ENCODE data around the gene TNFRSF8. TPM values are rescaled to one million over a fixed set of nuclear protein-coding genes. Genes with fewer than 3 reads are reported as not detected.
A peak's percentile ranks its signal among the peaks of the same experiment; 100 is the strongest.

The TNFRSF8 gene
- total RNA-seq, 1 experiment from 2014 or later = 2.9 TPM

DNA sequence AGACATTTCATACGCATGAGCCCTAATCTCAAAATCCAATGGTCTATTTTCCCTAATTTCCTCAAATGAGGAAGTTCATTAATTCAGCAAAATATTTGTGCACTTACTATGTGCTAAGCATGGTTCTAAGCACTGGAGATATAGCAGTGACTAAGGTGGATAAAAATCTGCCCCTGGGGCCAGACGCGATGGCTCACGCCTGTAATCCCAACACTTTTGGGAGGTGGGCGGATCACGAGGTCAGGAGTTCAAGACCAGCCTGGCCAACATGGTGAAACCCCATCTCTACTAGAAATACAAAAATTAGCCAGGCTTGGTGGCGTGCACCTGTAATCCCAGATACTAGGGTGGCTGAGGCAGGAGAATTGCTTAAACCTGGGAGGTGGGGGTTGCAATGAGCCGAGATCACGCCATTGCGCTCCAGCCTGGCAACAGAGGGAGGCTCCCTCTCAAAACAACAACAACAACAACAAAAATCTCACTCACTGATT lies 48.1 kb upstream of the TNFRSF8 start:
- Histone ChIP-seq H3K23ac (ENCODE audit: insufficient read length, low read depth, low read length) (no peak overlapping the region), H3K27me3 (ENCODE audit: insufficient read depth, low read length) (no peaks in the 10 kb centered on the region), H2BK120ac (ENCODE audit: low read depth, low read length, poor library complexity, severe bottlenecking) (no peak overlapping the region), H4K20me1 (ENCODE audit: control insufficient read depth, insufficient read depth, insufficient read length) (no peaks in the 10 kb centered on the region), H4K8ac (replicated peaks; ENCODE audit: insufficient read length, low read depth, low read length) (no peak overlapping the region), H3K23me2 (ENCODE audit: insufficient read length, low read depth, low read length, poor library complexity, severe bottlenecking) (peaks cover 2% of the 10 kb centered on the region), H3K79me1 (ENCODE audit: insufficient read depth, low read depth, low read length, poor library complexity, severe bottlenecking) (no peaks in the 10 kb centered on the region), H2BK5ac (ENCODE audit: insufficient read length, low read length) (no peak overlapping the region), H3K27ac (ENCODE audit: insufficient read length, low read depth, low read length) (no peak overlapping the region), H3K4me2 (ENCODE audit: insufficient read depth, insufficient read length, low read length) (no peak overlapping the region), H3K4me1 (ENCODE audit: insufficient read depth, low read length) (no peaks in the 10 kb centered on the region; the same call in 1 of the 2 replicates), H3K4ac (ENCODE audit: low read depth, low read length) (no peak overlapping the region), H3K79me2 (ENCODE audit: insufficient read depth, low read length) (0 out of 2 replicates have a peak, but pooled peaks cover 1% of the 10 kb centered on the region), H3K9ac (ENCODE audit: extremely low read depth, insufficient read length, low read length) (no peak overlapping the region), H2BK12ac (ENCODE audit: insufficient read length, low read depth, low read length) (no peak overlapping the region), H4K91ac (ENCODE audit: insufficient read length, low read depth, low read length) (no peak overlapping the region), H4K5ac (ENCODE audit: insufficient read length, low read depth, low read length) (no peak overlapping the region), H3K14ac (ENCODE audit: insufficient read depth, low read length) (no peak overlapping the region), H3K18ac (ENCODE audit: insufficient read length, low read depth, low read length) (no peak overlapping the region), H3T11ph (ENCODE audit: low read length) (no peak overlapping the region), H3K56ac (ENCODE audit: insufficient read length, low read depth, low read length) (no peak overlapping the region), H2BK20ac (ENCODE audit: low read depth, low read length, poor library complexity, severe bottlenecking) (no peak overlapping the region), H3K9me3 (ENCODE audit: control insufficient read depth, low read depth, low read length) (no peaks in the 10 kb centered on the region), H2BK15ac (ENCODE audit: low read depth, low read length) (no peak overlapping the region), H2AFZ (ENCODE audit: low read length) (no peak overlapping the region), H2AK5ac (ENCODE audit: insufficient read length, low read length) (no peak overlapping the region)
- Mint-ChIP-seq H3K36me3 (ENCODE audit: insufficient read depth in 1 of 3, low read depth in 3 of 3) (peaks cover 15 to 33% (median 31%) of the 10 kb centered on the region in 3 experiments; a peak in 6 of 7 replicates), H3K27me3 (ENCODE audit: low read depth) (no peaks in the 10 kb centered on the region), H3K27ac (peak overlapping the region in 2 of 3 experiments; percentile 65 to 92; a peak in 3 of 7 replicates), H3K9me3 (no peaks in the 10 kb centered on the region), H3K4me1 (peaks cover 8 to 10% of the 10 kb centered on the region in 2 experiments; a peak in 3 of 4 replicates), H3K4me3 (no peak overlapping the region)
- DNase-seq = no peak
- TF ChIP-seq CTCF (conservative IDR thresholded peaks at IDR 0.05) = no peak
- no CpG with 5 or more reads among the region's 10 CpGs for WGBS (ENCODE audit: extremely low coverage, insufficient read length, low lambda C conversion rate)
